HG03575 (cell line): ENCODE measurements around the gene PDSS2.
"Not testable (repeated sequence)": the region's sequence is repeated elsewhere in the genome, so short reads cannot be mapped to it uniquely, and the experiment has no call there.

Experiments used
- ATAC-seq: cut with Tn5 transposase; IDR thresholded peaks from one replicate; pipeline ENCODE4 v1.9.1; 2021; ENCODE audit not compliant: unreplicated experiment, insufficient number of reproducible peaks, low FRiP score; ENCODE audit errors: extremely low read depth

PDSS2 gene

DNA sequence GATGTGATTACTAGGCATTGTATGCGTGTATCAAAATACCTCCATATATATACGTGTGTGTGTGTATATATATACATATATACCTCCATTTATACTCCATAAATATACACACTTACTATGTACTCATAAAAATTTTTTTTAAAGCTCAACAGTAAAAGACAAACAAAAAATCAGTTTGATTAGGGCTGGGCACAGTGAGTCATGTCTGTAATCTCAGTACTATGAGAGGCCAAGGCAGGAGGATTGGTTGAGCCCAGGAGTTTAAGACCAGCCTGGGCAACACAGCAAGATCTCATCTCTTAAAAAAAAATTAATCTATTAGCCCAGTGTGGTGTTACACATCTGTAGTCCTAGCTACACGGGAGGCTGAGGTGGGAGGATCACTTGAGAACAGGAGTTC, 24.6 kb downstream of the PDSS2 start:
- ATAC-seq = no peak

DNA sequence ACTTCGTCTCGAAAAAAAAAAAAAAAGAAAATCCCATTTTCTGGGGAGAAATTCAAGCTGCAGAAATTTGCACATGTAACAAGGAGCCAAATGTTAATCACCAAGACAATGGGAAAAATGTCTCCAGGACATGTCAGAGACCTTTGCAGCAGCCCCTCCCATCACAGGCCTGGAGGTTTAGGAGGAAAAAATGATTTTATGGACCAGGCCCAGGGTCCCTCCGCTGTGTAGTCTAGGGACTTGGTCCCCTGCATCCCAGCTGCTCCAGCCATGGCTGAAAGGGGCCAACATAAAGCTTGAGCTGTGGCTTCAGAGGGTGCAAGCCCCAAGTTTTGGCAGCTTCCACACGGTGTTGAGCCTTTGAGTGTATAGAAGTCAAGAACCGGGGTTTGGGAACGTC, 33.4 kb downstream of the PDSS2 start:
- ATAC-seq = not testable (repeated sequence)

DNA sequence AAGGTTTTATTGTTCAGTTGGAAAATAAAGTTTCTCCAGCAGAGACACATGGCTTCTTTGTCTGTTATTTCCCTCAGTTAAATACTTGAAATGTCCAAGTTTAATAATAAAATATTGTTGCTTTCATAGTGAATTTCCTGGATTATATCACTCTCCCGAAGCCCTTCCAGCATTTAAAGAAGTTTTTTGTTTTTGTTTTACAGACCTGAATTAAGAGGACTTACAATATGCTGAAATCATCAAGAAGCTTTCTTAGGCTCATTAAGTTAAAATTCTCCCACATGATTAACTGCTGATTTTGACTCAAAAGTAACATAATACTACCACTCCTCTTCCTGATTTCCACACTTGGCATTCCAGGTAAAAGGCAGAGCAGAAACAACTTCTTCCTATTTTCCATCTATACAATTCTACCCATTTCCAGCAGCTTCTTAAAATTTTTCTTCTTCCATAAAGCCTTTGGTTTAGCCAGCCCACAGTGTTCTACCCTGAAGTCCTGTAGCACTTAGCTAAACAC, 35.8 kb downstream of the PDSS2 start:
- no peak for ATAC-seq

DNA sequence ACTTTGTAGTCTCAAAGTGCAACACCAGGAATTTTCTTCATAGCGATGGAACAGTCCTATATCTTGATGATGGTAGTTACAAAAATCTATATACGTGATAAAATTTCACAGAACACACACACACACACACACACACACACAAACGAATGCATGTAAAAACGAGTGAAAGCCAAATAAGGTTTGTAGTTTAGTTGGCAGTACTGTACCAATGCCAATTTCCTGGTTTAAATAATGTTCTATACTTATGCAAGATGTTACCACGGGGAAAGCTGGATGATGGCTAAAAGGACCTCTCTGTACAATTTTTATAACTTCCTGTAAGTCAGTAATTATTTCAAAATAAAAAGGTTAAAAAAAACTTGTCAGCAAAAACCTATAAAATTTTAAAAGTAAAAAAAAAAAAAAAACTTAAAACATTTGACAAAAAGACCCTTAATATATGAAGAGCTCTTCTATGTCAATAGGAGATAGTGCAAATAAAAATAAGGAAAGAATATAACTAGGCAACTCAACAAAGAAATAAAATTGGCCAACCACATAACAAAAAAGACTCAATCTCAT, 37.6 kb downstream of the PDSS2 start:
- no peak for ATAC-seq

DNA sequence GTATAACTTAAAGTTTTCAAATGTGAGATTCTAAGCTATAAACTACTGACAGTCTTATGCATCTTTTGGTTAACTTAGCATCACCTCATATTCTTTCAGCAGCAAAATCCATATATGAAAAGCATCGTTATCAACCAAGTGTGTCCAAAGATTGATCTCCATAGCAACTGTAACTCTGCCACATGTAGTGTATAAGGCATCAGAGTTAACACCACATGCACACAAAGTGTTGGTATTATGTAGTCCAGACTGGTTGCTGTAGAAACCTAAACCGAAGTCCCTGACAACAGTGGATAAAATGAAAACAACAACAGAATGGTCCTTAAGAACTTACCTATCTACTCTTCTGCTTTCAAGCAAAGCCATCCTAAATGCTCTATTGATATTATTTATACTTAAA, 39.6 kb downstream of the PDSS2 start:
- no peak for ATAC-seq

DNA sequence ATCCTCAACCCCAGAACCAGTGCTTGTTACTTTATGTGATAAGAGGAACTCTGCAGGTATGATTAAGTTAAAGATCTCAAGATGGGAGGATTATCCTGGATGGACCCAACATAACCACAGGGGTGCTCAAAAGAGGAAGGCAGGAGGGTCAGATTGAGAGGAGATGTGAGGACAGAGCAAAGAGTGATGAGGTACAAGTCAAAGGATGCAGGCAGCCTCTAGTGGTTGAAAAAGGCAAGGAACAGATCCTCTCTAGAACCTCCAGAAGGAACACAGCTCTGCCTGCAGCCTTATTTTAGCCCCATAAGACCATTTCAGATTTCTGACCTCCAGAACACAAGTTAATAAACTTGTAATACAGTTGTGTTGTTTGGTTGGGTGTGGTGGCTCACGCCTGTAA, 41.2 kb downstream of the PDSS2 start:
- no peak for ATAC-seq

DNA sequence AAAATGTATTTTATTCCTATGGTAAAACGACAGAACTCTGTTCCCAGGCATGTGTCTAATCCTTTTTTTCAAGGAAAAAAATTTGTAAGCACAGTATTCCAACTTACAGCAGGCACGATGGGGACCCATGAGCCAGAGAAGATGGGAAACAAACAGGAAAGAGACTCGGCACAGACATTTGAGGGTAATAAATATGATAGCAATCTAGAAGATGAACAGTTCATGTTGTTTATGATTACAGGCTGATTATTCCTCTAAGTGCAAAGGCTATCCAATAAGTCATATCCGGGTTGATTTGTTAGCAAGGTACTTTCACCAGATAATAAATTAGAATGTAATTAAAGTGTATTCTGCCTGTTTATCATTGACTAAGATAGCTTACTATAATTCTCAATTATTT, 43.2 kb downstream of the PDSS2 start:
- ATAC-seq = no peak

DNA sequence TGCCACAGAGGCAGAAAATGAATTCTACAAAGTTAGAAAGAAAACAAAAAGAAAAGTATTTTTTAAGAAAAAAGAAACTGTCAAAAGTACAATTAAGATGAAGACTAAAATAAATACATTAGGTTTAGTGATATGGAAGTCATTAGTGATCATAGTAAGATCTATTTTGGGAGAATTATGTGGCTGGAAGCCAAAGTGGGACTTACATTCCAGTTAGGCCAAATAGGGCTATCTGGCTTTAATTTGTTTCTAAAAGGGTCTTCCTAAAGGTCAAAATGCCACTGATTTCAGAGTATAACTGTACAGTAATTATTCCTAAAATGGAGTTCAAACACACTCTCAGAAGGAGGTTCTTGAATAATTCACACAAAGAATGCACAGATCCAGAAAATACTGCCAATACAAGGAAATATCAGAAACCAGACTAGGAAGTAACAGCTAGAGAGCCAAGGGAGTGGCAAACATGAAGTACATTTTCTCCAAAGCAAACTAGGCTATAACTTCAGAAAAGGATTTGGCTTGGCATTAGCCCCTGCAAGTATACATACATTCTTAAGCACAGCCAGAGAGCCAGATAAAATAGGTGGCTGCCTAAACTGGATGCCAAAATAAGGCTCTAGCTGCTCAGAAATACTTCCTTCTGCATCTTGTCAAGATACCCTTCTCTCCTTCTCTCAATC, 45.3 kb downstream of the PDSS2 start:
- no peak for ATAC-seq

DNA sequence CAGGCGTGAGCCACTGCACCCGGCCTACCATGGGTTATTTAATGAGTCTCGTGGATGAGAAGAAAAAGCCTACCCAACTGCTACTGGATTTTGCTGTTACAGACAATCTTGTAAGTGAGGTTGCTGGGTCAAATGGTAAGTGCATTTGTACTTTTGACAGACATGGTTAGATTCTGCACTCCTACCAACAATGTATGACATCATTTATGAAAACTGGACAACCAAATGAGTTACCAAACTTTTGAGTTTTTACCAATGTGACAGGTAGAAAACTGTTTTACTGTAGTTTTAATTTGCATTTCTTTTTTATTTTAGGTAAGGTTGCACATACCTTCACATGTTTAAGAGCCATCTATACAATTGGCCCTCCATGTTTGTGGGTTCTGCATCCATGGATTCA, 48.2 kb downstream of the PDSS2 start:
- no peak for ATAC-seq

DNA sequence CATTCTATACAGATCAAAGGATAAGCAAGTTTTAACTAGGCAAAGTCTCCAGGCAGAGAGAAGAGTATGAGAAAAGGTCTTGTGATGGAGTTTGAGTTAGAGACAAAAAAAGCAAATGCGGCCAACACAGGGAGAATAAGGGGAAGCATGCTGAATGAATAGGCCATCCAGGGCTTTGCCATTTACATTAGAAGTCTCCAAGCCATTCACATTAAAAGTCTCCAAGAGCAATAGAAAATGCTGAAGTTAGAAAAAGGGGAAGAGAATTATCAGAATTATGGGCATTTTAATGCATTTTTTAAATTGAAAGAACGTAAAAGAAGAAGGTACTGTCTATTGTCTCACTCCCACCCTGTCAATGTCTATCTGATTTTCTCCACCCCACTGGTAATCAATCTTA, 49.4 kb downstream of the PDSS2 start:
- ATAC-seq = no peak

DNA sequence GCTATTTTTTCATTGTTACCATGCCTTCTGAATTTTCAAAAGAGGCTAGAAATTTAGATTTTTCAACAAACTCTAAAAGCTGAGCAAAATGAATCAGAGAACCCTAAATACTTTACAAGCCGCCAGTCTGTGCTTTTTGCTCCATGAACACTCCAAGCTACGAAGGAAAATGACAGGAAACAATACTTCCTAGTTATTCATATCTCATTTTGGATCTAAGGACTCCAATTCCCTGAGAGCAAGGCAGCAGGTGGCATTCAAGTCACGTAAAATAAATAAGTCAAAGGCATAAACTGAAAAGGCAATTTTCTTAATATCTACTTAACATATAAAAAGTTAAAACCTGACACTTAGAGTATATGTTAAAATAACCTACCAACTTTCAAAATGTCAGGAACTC, 50.6 kb downstream of the PDSS2 start:
- ATAC-seq = no peak

DNA sequence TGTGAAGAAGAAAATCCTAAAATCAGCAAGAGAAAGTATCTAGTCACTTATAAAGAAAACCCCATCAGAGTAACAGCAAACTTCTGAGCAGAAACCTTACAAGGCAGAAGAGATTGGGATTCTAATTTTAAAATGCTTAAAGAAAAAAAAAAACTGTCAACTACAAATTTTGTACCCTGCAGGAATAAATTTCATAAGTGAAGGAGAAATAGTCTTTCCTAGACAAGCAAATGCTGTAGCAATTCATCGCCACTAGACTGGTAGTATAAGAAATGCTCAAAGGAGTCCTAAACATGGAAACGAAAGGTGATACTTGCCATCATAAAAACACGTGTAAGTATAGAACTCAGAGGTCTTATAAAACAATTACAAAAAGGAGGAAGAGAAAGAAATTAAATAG, 54.4 kb downstream of the PDSS2 start:
- no peak for ATAC-seq

DNA sequence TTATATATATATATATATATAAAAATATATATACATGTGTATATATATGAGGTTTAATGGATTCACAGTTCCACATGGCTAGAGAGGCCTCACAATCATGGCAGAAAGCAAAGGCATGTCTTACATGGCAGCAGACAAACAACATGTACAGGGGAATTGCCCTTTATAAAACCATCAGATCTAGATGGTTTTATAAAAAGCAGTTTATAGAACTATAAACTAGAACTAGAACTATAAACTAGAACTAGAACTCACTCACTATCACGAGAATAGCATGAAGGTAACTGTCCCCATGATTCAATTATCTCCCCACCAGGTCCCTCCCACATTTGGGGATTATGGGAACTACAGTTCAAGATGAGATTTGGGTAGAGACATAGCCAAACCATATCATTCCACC, 56.8 kb downstream of the PDSS2 start:
- ATAC-seq = no peak

DNA sequence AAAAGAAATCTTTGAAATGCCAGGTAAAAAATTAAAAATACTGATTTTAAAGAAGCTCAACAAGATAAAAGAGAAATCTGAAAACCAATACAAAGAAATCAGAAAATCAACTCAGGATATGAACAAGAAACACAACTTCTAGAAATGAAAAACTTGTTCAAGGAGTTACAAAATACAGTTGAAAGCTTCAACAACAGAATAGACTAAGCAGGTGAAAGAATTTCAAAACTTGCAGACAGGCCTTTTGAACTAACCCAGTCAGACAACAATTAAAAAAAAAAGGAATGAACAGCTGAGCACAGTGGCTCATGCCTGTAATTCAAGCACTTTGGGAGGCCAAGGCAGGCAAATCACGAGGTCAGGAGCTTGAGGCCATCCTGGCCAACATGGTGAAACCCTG, 57.8 kb downstream of the PDSS2 start:
- ATAC-seq = no peak

DNA sequence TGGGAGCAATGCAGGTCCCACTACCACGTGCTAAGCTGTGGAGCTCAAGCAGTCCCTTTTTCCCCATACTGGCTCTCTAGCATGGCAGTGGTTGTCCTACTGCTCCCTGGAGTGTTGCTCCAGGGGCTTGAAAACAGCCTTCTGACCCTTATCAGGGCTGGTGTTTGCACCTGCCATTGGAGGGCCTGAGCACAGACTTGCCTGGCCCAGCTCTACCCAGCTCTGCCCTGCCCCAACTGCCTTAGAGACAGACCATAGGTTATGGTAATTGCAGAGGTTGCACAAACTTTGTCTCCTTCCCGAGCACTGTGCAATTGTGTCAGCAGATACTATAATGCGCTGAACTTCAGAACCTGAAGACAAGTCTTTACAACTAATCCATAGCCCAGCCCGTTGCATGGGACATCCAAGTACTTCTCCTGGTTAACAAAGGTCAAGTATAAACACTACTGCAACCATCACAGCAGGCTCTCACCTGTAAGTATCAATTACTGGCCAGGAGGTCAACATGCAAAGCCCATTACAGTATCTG, 58.7 kb downstream of the PDSS2 start:
- no peak for ATAC-seq

DNA sequence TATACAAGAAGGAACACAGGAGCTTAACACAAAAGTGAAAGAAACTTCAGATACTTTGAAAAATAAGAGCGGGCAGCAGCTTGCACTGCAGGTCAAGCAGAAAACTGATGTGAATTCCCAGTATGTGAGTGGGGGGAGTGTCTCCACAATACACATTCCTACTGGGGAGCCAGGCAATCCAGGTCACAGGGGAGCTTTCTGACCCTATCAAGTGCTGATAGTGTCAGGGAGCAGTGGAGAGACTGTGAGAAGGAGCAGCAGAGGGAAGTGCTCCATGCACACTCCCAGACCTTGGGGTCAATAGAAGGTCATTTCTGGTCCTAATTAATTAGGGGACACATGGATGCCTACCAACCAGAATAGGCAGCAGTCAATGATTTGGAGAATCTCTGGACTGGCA, 59.4 kb downstream of the PDSS2 start:
- ATAC-seq = no peak

DNA sequence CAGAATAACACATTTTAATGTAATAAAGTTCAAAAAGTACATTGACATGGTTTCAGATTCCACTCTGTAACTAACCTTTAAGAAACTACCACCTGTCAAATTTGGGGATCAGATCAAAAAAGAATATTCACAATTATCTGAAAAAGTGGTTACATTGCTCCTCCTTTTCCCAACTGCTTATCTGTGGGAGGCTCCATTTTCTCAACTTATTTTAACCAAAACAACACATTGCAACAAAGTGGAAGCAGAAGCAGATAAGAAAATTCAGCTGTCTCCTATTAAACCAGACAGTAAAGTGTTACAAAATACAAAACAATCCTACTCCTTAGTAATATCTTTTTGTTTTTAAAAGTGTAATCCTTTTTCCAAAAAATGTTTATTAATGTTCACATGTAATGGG, 61.4 kb downstream of the PDSS2 start:
- no peak for ATAC-seq

DNA sequence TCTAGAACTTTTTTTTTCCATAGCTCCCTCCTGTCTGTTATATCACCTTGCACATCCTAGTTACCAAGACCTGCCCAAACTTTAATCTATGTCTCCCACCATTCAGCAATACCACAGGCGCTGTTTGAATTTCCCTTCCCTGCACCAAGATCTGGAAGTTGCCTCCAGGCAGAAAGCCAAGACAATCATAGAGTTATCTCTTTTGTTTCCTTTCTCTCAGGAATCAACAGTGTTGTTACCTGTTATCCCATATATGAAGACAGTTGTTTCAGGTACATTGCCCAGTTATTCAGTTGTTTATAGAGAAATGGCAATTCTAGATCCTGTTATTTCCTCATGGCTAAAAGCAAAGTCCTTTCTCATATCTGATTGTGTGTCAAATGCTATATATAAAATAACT, 63.2 kb downstream of the PDSS2 start:
- ATAC-seq = no peak

DNA sequence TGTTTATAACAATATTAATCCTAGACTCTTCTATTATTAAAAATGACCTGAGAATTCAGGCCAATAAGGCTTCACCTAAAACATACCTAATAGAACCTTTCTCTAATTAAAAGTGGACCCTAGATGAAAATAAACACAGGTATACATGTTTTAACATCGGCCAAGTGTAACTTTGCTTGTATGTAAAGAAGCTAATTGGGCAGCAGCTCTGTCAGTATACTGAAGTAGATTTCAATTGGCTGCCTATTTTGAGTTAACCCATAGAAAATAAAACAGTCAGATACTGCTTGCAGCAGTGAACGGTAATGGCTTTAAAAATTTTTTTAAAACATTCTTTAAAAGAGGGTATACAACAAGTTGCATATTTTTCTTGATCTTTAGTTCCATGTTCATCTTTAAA, 67.3 kb downstream of the PDSS2 start:
- no peak for ATAC-seq

DNA sequence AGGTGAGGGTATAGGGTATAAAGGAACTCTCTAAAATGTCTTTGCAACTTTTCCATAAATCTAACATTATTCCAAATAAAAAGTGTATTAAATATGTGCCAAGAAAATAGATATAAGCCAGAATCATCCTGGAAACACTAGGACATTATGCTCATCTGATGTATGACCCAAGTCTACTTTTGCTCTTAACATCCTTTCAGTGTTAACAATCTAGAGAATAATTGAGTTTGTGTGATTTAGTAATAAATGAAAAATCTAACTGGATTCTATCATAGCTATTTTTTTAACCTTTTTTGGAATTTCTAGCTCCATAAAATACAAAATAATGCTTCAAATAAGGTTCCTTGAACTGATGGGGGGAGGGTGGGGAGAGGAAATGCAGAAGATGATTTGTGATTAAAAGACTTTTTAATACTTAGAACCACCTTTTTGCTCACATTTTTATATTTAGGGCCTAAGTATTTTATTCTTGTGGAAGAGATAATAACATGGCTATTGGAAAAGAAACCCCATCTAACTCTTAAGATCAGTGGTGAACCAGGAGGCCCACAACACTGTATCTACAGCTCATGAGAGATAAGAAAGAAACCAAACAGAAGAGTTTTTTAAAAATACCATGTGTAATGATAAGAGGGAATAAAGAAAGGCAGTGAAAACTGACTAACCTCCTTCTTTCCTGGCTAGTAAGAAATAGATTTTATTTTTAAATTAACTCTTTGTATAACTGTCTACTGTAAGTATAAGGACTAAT, 68.5 kb downstream of the PDSS2 start:
- no peak for ATAC-seq
